HCT116 (cell line): ENCODE results near the gene ARHGAP20. TPM values are rescaled to one million over a fixed set of nuclear protein-coding genes. Genes with fewer than 3 reads are reported as not detected.

Source experiments
- ATAC-seq: fragments of 200-7000 bp; cut with Tn5 transposase; 2 replicates; pipeline ENCODE4 v1.9.1; 2020; ENCODE audit warnings: mild to moderate bottlenecking, moderate library complexity
- BruUV-seq: library from RNA; stranded (reverse); fragments of 400-500 nt; replicated peaks from 2 replicates; lab custom pipeline; 2021; lab: Mats Ljungman, UMichigan
- CTCF ChIA-PET: fragments of 300-600 bp; sonication (Branson Sonifier 250); formaldehyde crosslinking; loops from one replicate; lab custom pipeline; 2021; ENCODE audit warnings: antibody characterized with exemption; lab: Charles Lee
- POLR2A ChIA-PET: fragments of 300-600, 350-600 bp; sonication (Branson Sonifier 250); formaldehyde crosslinking; loops from one replicate; lab custom pipeline; 2021; ENCODE audit warnings: antibody characterized with exemption; lab: Charles Lee
- RAD21 ChIA-PET, 2 experiments: fragments of 300-600 bp; sonication (Branson Sonifier 250); formaldehyde crosslinking; loops; one replicate each; lab custom pipeline; 2023; ENCODE audit warnings: low total read pairs in 2 of 2; ENCODE audit not compliant: uncharacterized antibody in 2 of 2, unreplicated experiment in 2 of 2, low non-redundant PET in 1 of 2; lab: Charles Lee
- DNase-seq: peaks from one replicate; pipeline ENCODE4 v3.0.0-alpha.2; 2010; ENCODE audit warnings: low read depth, low spot score
- H2AFZ ChIP-seq: fragments of 200-600 bp; shearing (Covaris generic), sonication (generic); 2 replicates; pipeline ENCODE4 v1.6.1; 2017; ENCODE audit warnings: low read depth, mixed run types, mixed read lengths, antibody characterized with exemption, low read length; ENCODE audit not compliant: poor library complexity, severe bottlenecking
- H3K27ac ChIP-seq: 2 replicates; pipeline ENCODE4 v1.5.1; 2012; ENCODE audit warnings: low read depth, low read length
- H3K27me3 ChIP-seq: fragments of 200-600 bp; sonication (generic); 2 replicates; pipeline ENCODE4 v1.6.1; 2016; ENCODE audit warnings: mixed run types, low read length, mixed read lengths; ENCODE audit not compliant: insufficient read depth
- H3K36me3 ChIP-seq, 2 experiments: fragments of 200-500 bp in 1 of 2; fragments of 200-600 bp in 1 of 2; sonication (Bioruptor generic) in 1 of 2; sonication (generic) in 1 of 2; 2 replicates each; pipeline versions ENCODE4 v1.5.1 to v1.6.1; 2014 to 2016; ENCODE audit warnings: low read length in 2 of 2, inconsistent platforms in 1 of 2, mixed read lengths in 1 of 2, mixed run types in 1 of 2; ENCODE audit not compliant: insufficient read depth in 2 of 2, control insufficient read depth in 1 of 2
- H3K4me1 ChIP-seq, 2 experiments: fragments of 200-600 bp in 1 of 2; sonication (generic) in 1 of 2; 2 replicates each; pipeline versions ENCODE4 v1.5.1 to v1.6.1; 2012 to 2017; ENCODE audit warnings: low read length in 2 of 2, inconsistent platforms in 1 of 2, mild to moderate bottlenecking in 1 of 2, mixed read lengths in 1 of 2, mixed run types in 1 of 2, moderate library complexity in 1 of 2; ENCODE audit not compliant: insufficient read depth in 2 of 2, control insufficient read depth in 1 of 2
- H3K4me2 ChIP-seq: fragments of 200-600 bp; sonication (generic); 2 replicates; pipeline ENCODE4 v1.6.1; 2017; ENCODE audit warnings: mixed run types, low read length, mixed read lengths
- H3K4me3 ChIP-seq, 2 experiments: fragments of 200-600 bp in 1 of 2; sonication (generic) in 1 of 2; replicated peaks in 1 of 2; 2 replicates each; pipeline ENCODE4 v1.5.1; 2011 to 2016; ENCODE audit warnings: low read length in 2 of 2, control low read depth in 1 of 2, low read depth in 1 of 2, mild to moderate bottlenecking in 1 of 2, mixed read lengths in 1 of 2, mixed run types in 1 of 2
- H3K79me2 ChIP-seq: fragments of 200-600 bp; sonication (generic); 2 replicates; pipeline ENCODE4 v1.6.1; 2017; ENCODE audit warnings: mild to moderate bottlenecking, mixed run types, low read length, moderate library complexity, mixed read lengths; ENCODE audit not compliant: insufficient read depth
- H3K9ac ChIP-seq: fragments of 200-600 bp; sonication (generic); 2 replicates; pipeline ENCODE4 v1.6.1; 2016; ENCODE audit warnings: low read length, mixed read lengths
- H3K9me2 ChIP-seq: fragments of 200-600 bp; sonication (generic), shearing (Covaris generic); 2 replicates; pipeline ENCODE4 v1.6.1; 2017; ENCODE audit warnings: mixed run types, mild to moderate bottlenecking, moderate library complexity; ENCODE audit not compliant: insufficient read depth
- H3K9me3 ChIP-seq, 2 experiments: fragments of 200-500 bp in 1 of 2; fragments of 200-600 bp in 1 of 2; sonication (Bioruptor generic) in 1 of 2; sonication (generic) in 1 of 2; 2 replicates each; pipeline ENCODE4 v1.6.1; 2014 to 2017; ENCODE audit warnings: low read length in 2 of 2, mixed read lengths in 2 of 2, inconsistent platforms in 1 of 2, low read depth in 1 of 2, mild to moderate bottlenecking in 1 of 2, mixed run types in 1 of 2, moderate library complexity in 1 of 2; ENCODE audit not compliant: control insufficient read depth in 1 of 2, insufficient read depth in 1 of 2
- H4K20me1 ChIP-seq: fragments of 200-600 bp; sonication (generic), shearing (Covaris generic); 2 replicates; pipeline ENCODE4 v1.6.1; 2017; ENCODE audit warnings: mixed run types, mild to moderate bottlenecking, moderate library complexity; ENCODE audit not compliant: insufficient read depth
- ATF3 ChIP-seq: IDR thresholded peaks from 2 replicates; pipeline ENCODE4 v1.6.1; 2012
- CTCF ChIP-seq, 3 experiments: fragments of 200-600 bp in 1 of 3; sonication (generic) in 1 of 3; IDR thresholded peaks in 2 of 3; conservative IDR thresholded peaks in 1 of 3; 2 replicates each; pipeline ENCODE4 v1.5.1; 2012 to 2017; ENCODE audit warnings: low read depth in 2 of 3, low read length in 2 of 3, antibody characterized with exemption in 1 of 3, borderline replicate concordance in 1 of 3, control low read depth in 1 of 3, mild to moderate bottlenecking in 1 of 3, mixed read lengths in 1 of 3, mixed run types in 1 of 3, moderate library complexity in 1 of 3; ENCODE audit not compliant: insufficient read depth in 1 of 3
- EGR1 ChIP-seq: IDR thresholded peaks from 2 replicates; pipeline ENCODE4 v1.6.1; 2012; ENCODE audit warnings: low read depth
- EZH2 ChIP-seq: fragments of 200-600 bp; sonication (generic); IDR thresholded peaks from 2 replicates; pipeline ENCODE4 v1.6.1; 2017; ENCODE audit warnings: antibody characterized with exemption, mixed run types
- EZH2phosphoT487 ChIP-seq: fragments of 200-600 bp; IDR thresholded peaks from 2 replicates; pipeline ENCODE4 v1.6.1; 2018; ENCODE audit warnings: antibody characterized with exemption, borderline replicate concordance
- FOSL1 ChIP-seq: IDR thresholded peaks from 2 replicates; pipeline ENCODE4 v1.6.1; 2012; ENCODE audit warnings: low read depth
- JUND ChIP-seq: IDR thresholded peaks from 2 replicates; pipeline ENCODE4 v1.6.1; 2012
- POLR2A ChIP-seq: IDR thresholded peaks from 2 replicates; pipeline ENCODE4 v1.7.0; 2011; ENCODE audit warnings: borderline replicate concordance; ENCODE audit not compliant: insufficient read depth, insufficient read length; ENCODE audit errors: extremely low read depth
- RAD21 ChIP-seq: IDR thresholded peaks from 2 replicates; pipeline ENCODE4 v1.6.1; 2012; ENCODE audit warnings: low read depth, mild to moderate bottlenecking
- SIN3A ChIP-seq: IDR thresholded peaks from 2 replicates; pipeline ENCODE4 v1.6.1; 2012; ENCODE audit warnings: low read depth
- SP1 ChIP-seq: IDR thresholded peaks from 2 replicates; pipeline ENCODE4 v1.6.1; 2012; ENCODE audit warnings: low read depth
- SRF ChIP-seq: IDR thresholded peaks from 2 replicates; pipeline ENCODE4 v1.6.1; 2012; ENCODE audit warnings: low read depth
- YY1 ChIP-seq: IDR thresholded peaks from 2 replicates; pipeline ENCODE4 v1.6.1; 2011; ENCODE audit warnings: low read length, low read depth, moderate library complexity, mild to moderate bottlenecking; ENCODE audit not compliant: insufficient replicate concordance; ENCODE audit errors: extremely low read depth
- ZFX ChIP-seq: fragments of 450-650 bp; IDR thresholded peaks from 2 replicates; pipeline ENCODE4 v1.6.1; 2017
- intact Hi-C: fragments of 100-400 bp; cut with micrococcal nuclease; formaldehyde crosslinking; loops from 2 replicates; pipeline ENCODE4 v1.10.0; 2022
- total RNA-seq: library from RNA; stranded (reverse); gene quantifications from one replicate; pipeline ENCODE4 v1.2.1, GENCODE V29; 2021; ENCODE audit not compliant: unreplicated experiment

The ARHGAP20 gene
- total RNA-seq, 1 experiment from 2014 or later, result not detected

- no peak for ATAC-seq
- H3K27me3 ChIP-seq, result peaks cover 31% of the 10 kb centered on the region
- no peaks in the 10 kb centered on the region; the same call in 1 of the 2 replicates for H4K20me1 ChIP-seq
- H3K9ac ChIP-seq, result no peak overlapping the region
- H3K27ac ChIP-seq, result no peak overlapping the region
- H3K4me1 ChIP-seq, result no peaks in the 10 kb centered on the region
- no peaks in the 10 kb centered on the region for H3K79me2 ChIP-seq
- no peaks in the 10 kb centered on the region for H3K9me3 ChIP-seq
- H3K9me2 ChIP-seq, result no peaks in the 10 kb centered on the region
- H3K36me3 ChIP-seq, result no peaks in the 10 kb centered on the region
- ChIA-PET RAD21 (no interaction called here), CTCF (no interaction called here), POLR2A (no interaction called here)
- H3K4me2 ChIP-seq, result no peak overlapping the region
- BruUV-seq, result no TSS peak
- TF ChIP-seq POLR2A (no peak), EZH2phosphoT487 (no peak), EZH2 (no peak), YY1 (no peak), CTCF (IDR thresholded peaks at IDR 0.05 in 2 of 3, conservative IDR thresholded peaks at IDR 0.05 in 1 of 3; ENCODE audit: borderline replicate concordance in 1 of 3, insufficient read depth in 1 of 3, low read depth in 2 of 3, low read length in 2 of 3) (no peak), EGR1 (no peak), FOSL1 (no peak), ATF3 (no peak), ZFX (no peak), RAD21 (no peak), JUND (no peak), SP1 (no peak), SRF (no peak), SIN3A (no peak)
- H3K4me3 ChIP-seq, result no peak overlapping the region
- no peak overlapping the region for H2AFZ ChIP-seq
- intact Hi-C loops, result no loop called here
- DNase-seq, result no peak
These were observed 22.9 kb downstream of the ARHGAP20 start for GRCh38 chr11:110689306-110689705.
